ENCODE results near the gene ZNF467.
A peak's percentile ranks its signal among the peaks of the same experiment; 100 is the strongest.

Gene ZNF467

GRCh38 chr7:149719912-149720335 lies 53.5 kb downstream of the ZNF467 start:
- DNase-seq: peak; percentile 65
- WGBS (ENCODE audit: extremely low coverage, insufficient coverage, low lambda C conversion rate): no CpG with 5 or more reads among the region's 5 CpGs
- H3K27ac ChIP-seq (ENCODE audit: low read depth, low read length): no peak overlapping the region

GRCh38 chr7:149719050-149719899 lies 54.1 kb downstream of the ZNF467 start:
- Histone ChIP-seq H4K8ac (ENCODE audit: low read depth, low read length) (no peak overlapping the region), H3K9ac (ENCODE audit: low read length) (no peak overlapping the region), H3K79me2 (ENCODE audit: control insufficient read depth, insufficient read depth, low read length) (no peaks in the 10 kb centered on the region), H3K27ac (ENCODE audit: low read depth, low read length) (no peak overlapping the region), H3K4me2 (ENCODE audit: low read length) (no peak overlapping the region), H3K27me3 (ENCODE audit: insufficient read depth, low read length, poor library complexity) (no peaks in the 10 kb centered on the region), H2BK5ac (ENCODE audit: low read length) (no peak overlapping the region), H2BK120ac (ENCODE audit: low read depth, low read length) (no peak overlapping the region), H3K56ac (ENCODE audit: low read length) (no peak overlapping the region), H3K4me3 (ENCODE audit: low read length) (no peak overlapping the region), H3K79me1 (ENCODE audit: low read length) (peaks cover 17% of the 10 kb centered on the region), H3K36me3 (ENCODE audit: control insufficient read depth, insufficient read depth, low read length) (no peaks in the 10 kb centered on the region), H3K18ac (ENCODE audit: low read length) (no peak overlapping the region), H2BK15ac (replicated peaks; ENCODE audit: low read depth) (no peak overlapping the region), H2AK5ac (ENCODE audit: low read length) (no peak overlapping the region), H4K5ac (ENCODE audit: low read length) (no peak overlapping the region), H3K23ac (ENCODE audit: low read length) (no peak overlapping the region), H3K4me1 (ENCODE audit: control insufficient read depth, low read depth, low read length) (peaks cover 6% of the 10 kb centered on the region), H3K4ac (ENCODE audit: low read depth, low read length) (no peak overlapping the region)
- no CpG with 5 or more reads among the region's 29 CpGs for WGBS (ENCODE audit: extremely low coverage, insufficient coverage, low lambda C conversion rate)
- peak; percentile 67 for DNase-seq

More at GRCh38 chr7:149719912-149720335, 53.5 kb downstream of the ZNF467 start:
- Histone ChIP-seq H3K79me2 (ENCODE audit: control insufficient read depth, insufficient read depth, low read length) (no peaks in the 10 kb centered on the region), H3K4me1 (ENCODE audit: control insufficient read depth, low read depth, low read length) (peaks cover 6% of the 10 kb centered on the region), H2BK5ac (ENCODE audit: low read length) (no peak overlapping the region), H3K4ac (ENCODE audit: low read depth, low read length) (no peak overlapping the region), H2AK5ac (ENCODE audit: low read length) (no peak overlapping the region), H4K5ac (ENCODE audit: low read length) (no peak overlapping the region), H3K79me1 (ENCODE audit: low read length) (peaks cover 17% of the 10 kb centered on the region), H2BK15ac (replicated peaks; ENCODE audit: low read depth) (no peak overlapping the region), H2BK120ac (ENCODE audit: low read depth, low read length) (no peak overlapping the region), H3K9ac (ENCODE audit: low read length) (no peak overlapping the region), H3K4me3 (ENCODE audit: low read length) (no peak overlapping the region), H3K27me3 (ENCODE audit: insufficient read depth, low read length, poor library complexity) (no peaks in the 10 kb centered on the region), H3K4me2 (ENCODE audit: low read length) (no peak overlapping the region), H3K56ac (ENCODE audit: low read length) (no peak overlapping the region), H3K23ac (ENCODE audit: low read length) (no peak overlapping the region), H4K8ac (ENCODE audit: low read depth, low read length) (no peak overlapping the region), H3K18ac (ENCODE audit: low read length) (no peak overlapping the region), H3K36me3 (ENCODE audit: control insufficient read depth, insufficient read depth, low read length) (no peaks in the 10 kb centered on the region)

GRCh38 chr7:149718730-149719049 lies 54.7 kb downstream of the ZNF467 start:
- H3K36me3 ChIP-seq (ENCODE audit: control insufficient read depth, insufficient read depth, low read length): no peaks in the 10 kb centered on the region
- no CpG with 5 or more reads among the region's 6 CpGs for WGBS (ENCODE audit: extremely low coverage, insufficient coverage, low lambda C conversion rate)

GRCh38 chr7:149717481-149717880 lies 55.9 kb downstream of the ZNF467 start:
- no peak for DNase-seq
- no peak overlapping the region for H3K23ac ChIP-seq (ENCODE audit: low read length)
- H4K5ac ChIP-seq (ENCODE audit: low read length): no peak overlapping the region
- H3K36me3 ChIP-seq (ENCODE audit: control insufficient read depth, insufficient read depth, low read length): no peaks in the 10 kb centered on the region
- WGBS (ENCODE audit: extremely low coverage, insufficient coverage, low lambda C conversion rate): no CpG with 5 or more reads among the region's 5 CpGs
- peaks cover 6% of the 10 kb centered on the region for H3K4me1 ChIP-seq (ENCODE audit: control insufficient read depth, low read depth, low read length)
- no peak overlapping the region for H3K4me3 ChIP-seq (ENCODE audit: low read length)
- no peak overlapping the region for H2BK15ac ChIP-seq (replicated peaks; ENCODE audit: low read depth)
- no peak overlapping the region for H3K4ac ChIP-seq (ENCODE audit: low read depth, low read length)
- no peak overlapping the region for H3K18ac ChIP-seq (ENCODE audit: low read length)
- no peak overlapping the region for H3K56ac ChIP-seq (ENCODE audit: low read length)
- no peak overlapping the region for H2BK5ac ChIP-seq (ENCODE audit: low read length)
- H2AK5ac ChIP-seq (ENCODE audit: low read length): no peak overlapping the region
- H3K79me1 ChIP-seq (ENCODE audit: low read length): peaks cover 17% of the 10 kb centered on the region
- H3K4me2 ChIP-seq (ENCODE audit: low read length): no peak overlapping the region
- H2BK120ac ChIP-seq (ENCODE audit: low read depth, low read length): no peak overlapping the region
- H3K27me3 ChIP-seq (ENCODE audit: insufficient read depth, low read length, poor library complexity): no peaks in the 10 kb centered on the region
- H3K79me2 ChIP-seq (ENCODE audit: control insufficient read depth, insufficient read depth, low read length): no peaks in the 10 kb centered on the region
- no peak overlapping the region for H3K27ac ChIP-seq (ENCODE audit: low read depth, low read length)
- H3K9ac ChIP-seq (ENCODE audit: low read length): no peak overlapping the region
- no peak overlapping the region for H4K8ac ChIP-seq (ENCODE audit: low read depth, low read length)

More at GRCh38 chr7:149718730-149719049, 54.7 kb downstream of the ZNF467 start:
- Histone ChIP-seq H3K4me3 (ENCODE audit: low read length) (no peak overlapping the region), H3K79me1 (ENCODE audit: low read length) (peaks cover 17% of the 10 kb centered on the region), H3K27me3 (ENCODE audit: insufficient read depth, low read length, poor library complexity) (no peaks in the 10 kb centered on the region), H3K18ac (ENCODE audit: low read length) (no peak overlapping the region), H3K56ac (ENCODE audit: low read length) (no peak overlapping the region), H4K5ac (ENCODE audit: low read length) (no peak overlapping the region), H3K4ac (ENCODE audit: low read depth, low read length) (no peak overlapping the region), H4K8ac (ENCODE audit: low read depth, low read length) (no peak overlapping the region), H3K4me2 (ENCODE audit: low read length) (no peak overlapping the region), H3K27ac (ENCODE audit: low read depth, low read length) (no peak overlapping the region), H3K23ac (ENCODE audit: low read length) (no peak overlapping the region), H3K79me2 (ENCODE audit: control insufficient read depth, insufficient read depth, low read length) (no peaks in the 10 kb centered on the region), H2BK120ac (ENCODE audit: low read depth, low read length) (no peak overlapping the region), H3K9ac (ENCODE audit: low read length) (no peak overlapping the region), H2BK15ac (replicated peaks; ENCODE audit: low read depth) (no peak overlapping the region), H3K4me1 (ENCODE audit: control insufficient read depth, low read depth, low read length) (peaks cover 6% of the 10 kb centered on the region), H2AK5ac (ENCODE audit: low read length) (no peak overlapping the region), H2BK5ac (ENCODE audit: low read length) (no peak overlapping the region)
- no peak for DNase-seq

- no peak overlapping the region for H3K18ac ChIP-seq (ENCODE audit: low read length)
- no peak overlapping the region for H4K8ac ChIP-seq (ENCODE audit: low read depth, low read length)
- no peaks in the 10 kb centered on the region for H3K27me3 ChIP-seq (ENCODE audit: insufficient read depth, low read length, poor library complexity)
- DNase-seq: no peak
- no peak overlapping the region for H2BK5ac ChIP-seq (ENCODE audit: low read length)
- no peak overlapping the region for H3K4me2 ChIP-seq (ENCODE audit: low read length)
- H3K27ac ChIP-seq (ENCODE audit: low read depth, low read length): no peak overlapping the region
- H3K23ac ChIP-seq (ENCODE audit: low read length): no peak overlapping the region
- no peak overlapping the region for H2BK15ac ChIP-seq (replicated peaks; ENCODE audit: low read depth)
- no peak overlapping the region for H3K4me3 ChIP-seq (ENCODE audit: low read length)
- H3K9ac ChIP-seq (ENCODE audit: low read length): no peak overlapping the region
- H2AK5ac ChIP-seq (ENCODE audit: low read length): no peak overlapping the region
- H3K36me3 ChIP-seq (ENCODE audit: control insufficient read depth, insufficient read depth, low read length): no peaks in the 10 kb centered on the region
- H2BK120ac ChIP-seq (ENCODE audit: low read depth, low read length): no peak overlapping the region
- no peak overlapping the region for H3K4ac ChIP-seq (ENCODE audit: low read depth, low read length)
- peaks cover 6% of the 10 kb centered on the region for H3K4me1 ChIP-seq (ENCODE audit: control insufficient read depth, low read depth, low read length)
- H3K56ac ChIP-seq (ENCODE audit: low read length): no peak overlapping the region
- no peak overlapping the region for H4K5ac ChIP-seq (ENCODE audit: low read length)
- no CpG with 5 or more reads among the region's 4 CpGs for WGBS (ENCODE audit: extremely low coverage, insufficient coverage, low lambda C conversion rate)
- H3K79me2 ChIP-seq (ENCODE audit: control insufficient read depth, insufficient read depth, low read length): no peaks in the 10 kb centered on the region
- peaks cover 17% of the 10 kb centered on the region for H3K79me1 ChIP-seq (ENCODE audit: low read length)
Measured at GRCh38 chr7:149716932-149717307, 56.5 kb downstream of the ZNF467 start.

Data from mesendoderm (in vitro differentiated cells).